Measurements from ENCODE around the gene CDPF1. TPM values are rescaled to one million over a fixed set of nuclear protein-coding genes. Genes with fewer than 3 reads are reported as not detected.

The CDPF1 gene
- total and polyA plus RNA-seq, 9 donors: 4.3 to 20.8 (median 11.5) TPM

- no peak overlapping the region for H3K4me3 ChIP-seq
- no peak for DNase-seq
- H3K9me3 ChIP-seq: no peaks in the 10 kb centered on the region
- intact Hi-C loops (cut with DNase I): no loop called here
- TF ChIP-seq CTCF (IDR thresholded peaks at IDR 0.05) (no peak), EP300 (IDR thresholded peaks at IDR 0.05) (no peak), POLR2A (IDR thresholded peaks at IDR 0.05) (no peak)
- WGBS, 3 donors: 88 to 93% (median 91%) methylated on average over 20 of the region's 20 CpGs
- H3K4me1 ChIP-seq (ENCODE audit: insufficient read depth): no peaks in the 10 kb centered on the region
- H3K36me3 ChIP-seq: no peaks in the 10 kb centered on the region
- no peak overlapping the region for H3K27ac ChIP-seq
- H3K27me3 ChIP-seq: no peaks in the 10 kb centered on the region
Measured at GRCh38 chr22:46239261-46240048, 10.6 kb downstream of the CDPF1 start.

- no peaks in the 10 kb centered on the region for H3K9me3 ChIP-seq
- no peaks in the 10 kb centered on the region for H3K4me1 ChIP-seq (ENCODE audit: insufficient read depth)
- H3K27me3 ChIP-seq: no peaks in the 10 kb centered on the region
- no peak for DNase-seq
- H3K4me3 ChIP-seq: no peak overlapping the region
- no peak overlapping the region for H3K27ac ChIP-seq
- no peaks in the 10 kb centered on the region for H3K36me3 ChIP-seq
- intact Hi-C loops (cut with DNase I): no loop called here
- WGBS, 3 donors: 91 to 92% (median 91%) methylated on average over 16 of the region's 16 CpGs
- TF ChIP-seq EP300 (IDR thresholded peaks at IDR 0.05): no peak
- TF ChIP-seq CTCF (IDR thresholded peaks at IDR 0.05): no peak
- TF ChIP-seq POLR2A (IDR thresholded peaks at IDR 0.05): no peak
Measured at GRCh38 chr22:46238541-46238940, 11.6 kb downstream of the CDPF1 start.

- Histone ChIP-seq H3K9me3 (no peaks in the 10 kb centered on the region), H3K4me1 (ENCODE audit: insufficient read depth) (no peaks in the 10 kb centered on the region), H3K4me3 (no peak overlapping the region), H3K36me3 (no peaks in the 10 kb centered on the region), H3K27ac (no peak overlapping the region), H3K27me3 (no peaks in the 10 kb centered on the region)
- intact Hi-C loops (cut with DNase I): no loop called here
- TF ChIP-seq CTCF (IDR thresholded peaks at IDR 0.05) (no peak), EP300 (IDR thresholded peaks at IDR 0.05) (no peak), POLR2A (IDR thresholded peaks at IDR 0.05) (no peak)
- WGBS, 3 donors: 83 to 87% (median 86%) methylated on average over 12 of the region's 12 CpGs
- no peak for DNase-seq
Measured at GRCh38 chr22:46237453-46238124, 12.5 kb downstream of the CDPF1 start.

GRCh38 chr22:46234969-46235368, 15.1 kb downstream of the CDPF1 start:
- intact Hi-C loops (cut with DNase I): no loop called here
- WGBS, 3 donors: 89 to 92% (median 90%) methylated on average over 12 of the region's 12 CpGs
- no peaks in the 10 kb centered on the region for H3K4me1 ChIP-seq (ENCODE audit: insufficient read depth)
- H3K27ac ChIP-seq: no peak overlapping the region
- DNase-seq: no peak
- no peaks in the 10 kb centered on the region for H3K36me3 ChIP-seq
- TF ChIP-seq CTCF (IDR thresholded peaks at IDR 0.05) (no peak), POLR2A (IDR thresholded peaks at IDR 0.05) (no peak), EP300 (IDR thresholded peaks at IDR 0.05) (no peak)
- no peaks in the 10 kb centered on the region for H3K9me3 ChIP-seq
- H3K27me3 ChIP-seq: no peaks in the 10 kb centered on the region
- no peak overlapping the region for H3K4me3 ChIP-seq
